Astrocyte (in vitro differentiated cells and primary cell): ENCODE data around the gene FAM168B. TPM values are rescaled to one million over a fixed set of nuclear protein-coding genes. Genes with fewer than 3 reads are reported as not detected.

ENCODE experiments used
- DNase-seq: peaks from one replicate; pipeline ENCODE4 v3.0.0-alpha.2; 2010; ENCODE audit warnings: low read depth
- FAIRE-seq: peaks from 2 replicates; lab custom pipeline; 2011; peaks lifted over from hg19 to GRCh38; lab: Jason Lieb, UNC
- H2AFZ ChIP-seq: 2 replicates; pipeline ENCODE4 v1.6.0; 2012; ENCODE audit warnings: low read depth, low read length, inconsistent platforms
- H3K27ac ChIP-seq: 2 replicates; pipeline ENCODE4 v1.5.1; 2011; ENCODE audit warnings: low read depth, low read length, inconsistent platforms
- H3K27me3 ChIP-seq: 2 replicates; pipeline ENCODE4 v1.6.0; 2011; ENCODE audit warnings: low read length, inconsistent platforms; ENCODE audit not compliant: insufficient read depth
- H3K36me3 ChIP-seq: 2 replicates; pipeline ENCODE4 v1.5.1; 2011; ENCODE audit warnings: low read length, inconsistent platforms; ENCODE audit not compliant: insufficient read depth
- H3K4me1 ChIP-seq: 2 replicates; pipeline ENCODE4 v1.5.1; 2011; ENCODE audit warnings: low read length, inconsistent platforms; ENCODE audit not compliant: insufficient read depth
- H3K4me2 ChIP-seq: 2 replicates; pipeline ENCODE4 v1.6.0; 2012; ENCODE audit warnings: low read length, inconsistent platforms
- H3K4me3 ChIP-seq: 2 replicates; pipeline ENCODE4 v1.5.1; 2011; ENCODE audit warnings: low read depth, mild to moderate bottlenecking, low read length, inconsistent platforms; ENCODE audit not compliant: insufficient read depth
- H3K79me2 ChIP-seq: 2 replicates; pipeline ENCODE4 v1.6.0; 2012; ENCODE audit warnings: mild to moderate bottlenecking, low read length, inconsistent platforms; ENCODE audit not compliant: insufficient read depth
- H3K9ac ChIP-seq: 2 replicates; pipeline ENCODE4 v1.6.0; 2012; ENCODE audit warnings: mild to moderate bottlenecking, low read length, inconsistent platforms
- H3K9me3 ChIP-seq: 2 replicates; pipeline ENCODE4 v1.5.1; 2012; ENCODE audit warnings: low read depth, mild to moderate bottlenecking, low read length, inconsistent platforms; ENCODE audit not compliant: insufficient read depth
- H4K20me1 ChIP-seq: 2 replicates; pipeline ENCODE4 v1.6.0; 2012; ENCODE audit warnings: low read length, inconsistent platforms; ENCODE audit not compliant: insufficient read depth
- H3K27ac Mint-ChIP-seq: one replicate; pipeline ENCODE4 v1.8.0; 2021; ENCODE audit warnings: mild to moderate bottlenecking, mixed read lengths; ENCODE audit not compliant: unreplicated experiment
- H3K27me3 Mint-ChIP-seq: one replicate; pipeline ENCODE4 v1.8.0; 2021; ENCODE audit warnings: low read depth, mixed read lengths; ENCODE audit not compliant: unreplicated experiment
- H3K36me3 Mint-ChIP-seq: one replicate; pipeline ENCODE4 v1.8.0; 2021; ENCODE audit warnings: low read depth, mixed read lengths; ENCODE audit not compliant: unreplicated experiment
- H3K4me1 Mint-ChIP-seq: one replicate; pipeline ENCODE4 v1.8.0; 2021; ENCODE audit warnings: low read depth, mixed read lengths; ENCODE audit not compliant: unreplicated experiment
- H3K4me3 Mint-ChIP-seq: one replicate; pipeline ENCODE4 v1.8.0; 2021; ENCODE audit warnings: mild to moderate bottlenecking, moderate library complexity, mixed read lengths; ENCODE audit not compliant: unreplicated experiment
- H3K9me3 Mint-ChIP-seq: one replicate; pipeline ENCODE4 v1.8.0; 2021; ENCODE audit warnings: mild to moderate bottlenecking, mixed read lengths; ENCODE audit not compliant: unreplicated experiment
- EZH2 ChIP-seq: IDR thresholded peaks from 2 replicates; pipeline ENCODE4 v1.6.1; 2012; ENCODE audit warnings: mild to moderate bottlenecking, low read length, inconsistent platforms; ENCODE audit not compliant: insufficient read depth
- total RNA-seq: library from RNA; stranded (reverse); gene quantifications from 2 replicates; pipeline ENCODE4 v1.2.1, GENCODE V29; 2021
- TF ChIP-seq, protein P1 (sequence below): IDR thresholded peaks from 2 replicates; pipeline ENCODE4 v1.5.1; 2011; ENCODE audit warnings: low read depth, mild to moderate bottlenecking, inconsistent platforms, low read length, moderate library complexity; ENCODE audit not compliant: insufficient read depth

Gene FAM168B
- total RNA-seq, 1 donor from 2014 or later: 117 TPM

DNA sequence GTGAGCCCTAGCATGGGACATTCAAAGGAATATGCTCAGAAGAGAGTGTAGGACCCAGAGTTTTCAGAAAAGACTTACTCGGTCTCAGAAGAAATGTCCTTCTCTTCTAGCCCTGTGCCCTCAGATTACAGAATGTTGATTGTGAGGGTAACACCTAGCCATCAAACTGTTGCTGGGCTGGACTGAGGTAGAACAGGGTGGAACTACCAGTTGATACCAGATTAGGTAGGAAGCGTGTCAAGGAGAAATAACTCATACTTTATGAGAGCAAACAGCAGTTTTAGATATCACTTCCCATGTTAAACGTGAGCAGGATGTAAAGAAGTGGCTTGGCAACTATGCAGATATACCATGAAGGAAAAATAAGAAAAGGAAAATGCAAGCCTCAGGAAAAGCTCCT, 34.7 kb upstream of the FAM168B start:
- peaks cover 25% of the 10 kb centered on the region for H3K79me2 ChIP-seq
- H2AFZ ChIP-seq: no peak overlapping the region
- no peak overlapping the region for H3K27ac Mint-ChIP-seq
- H3K4me3 ChIP-seq: no peak overlapping the region
- peaks cover 49% of the 10 kb centered on the region for H4K20me1 ChIP-seq
- H3K4me3 Mint-ChIP-seq: no peak overlapping the region
- no peaks in the 10 kb centered on the region for H3K4me1 ChIP-seq
- peaks cover 2% of the 10 kb centered on the region for H3K9me3 Mint-ChIP-seq
- no peak overlapping the region for H3K9ac ChIP-seq
- H3K36me3 Mint-ChIP-seq: peaks cover 31% of the 10 kb centered on the region
- no peaks in the 10 kb centered on the region for H3K4me1 Mint-ChIP-seq
- TF ChIP-seq, protein P1, sequence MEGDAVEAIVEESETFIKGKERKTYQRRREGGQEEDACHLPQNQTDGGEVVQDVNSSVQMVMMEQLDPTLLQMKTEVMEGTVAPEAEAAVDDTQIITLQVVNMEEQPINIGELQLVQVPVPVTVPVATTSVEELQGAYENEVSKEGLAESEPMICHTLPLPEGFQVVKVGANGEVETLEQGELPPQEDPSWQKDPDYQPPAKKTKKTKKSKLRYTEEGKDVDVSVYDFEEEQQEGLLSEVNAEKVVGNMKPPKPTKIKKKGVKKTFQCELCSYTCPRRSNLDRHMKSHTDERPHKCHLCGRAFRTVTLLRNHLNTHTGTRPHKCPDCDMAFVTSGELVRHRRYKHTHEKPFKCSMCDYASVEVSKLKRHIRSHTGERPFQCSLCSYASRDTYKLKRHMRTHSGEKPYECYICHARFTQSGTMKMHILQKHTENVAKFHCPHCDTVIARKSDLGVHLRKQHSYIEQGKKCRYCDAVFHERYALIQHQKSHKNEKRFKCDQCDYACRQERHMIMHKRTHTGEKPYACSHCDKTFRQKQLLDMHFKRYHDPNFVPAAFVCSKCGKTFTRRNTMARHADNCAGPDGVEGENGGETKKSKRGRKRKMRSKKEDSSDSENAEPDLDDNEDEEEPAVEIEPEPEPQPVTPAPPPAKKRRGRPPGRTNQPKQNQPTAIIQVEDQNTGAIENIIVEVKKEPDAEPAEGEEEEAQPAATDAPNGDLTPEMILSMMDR: no peak
- TF ChIP-seq EZH2: no peak
- no peaks in the 10 kb centered on the region for H3K27me3 ChIP-seq
- no peak overlapping the region for H3K4me2 ChIP-seq
- H3K27ac ChIP-seq: no peak overlapping the region
- H3K27me3 Mint-ChIP-seq: no peaks in the 10 kb centered on the region
- no peak for DNase-seq
- no peak for FAIRE-seq
- no peaks in the 10 kb centered on the region for H3K9me3 ChIP-seq
- peaks cover 40% of the 10 kb centered on the region for H3K36me3 ChIP-seq

DNA sequence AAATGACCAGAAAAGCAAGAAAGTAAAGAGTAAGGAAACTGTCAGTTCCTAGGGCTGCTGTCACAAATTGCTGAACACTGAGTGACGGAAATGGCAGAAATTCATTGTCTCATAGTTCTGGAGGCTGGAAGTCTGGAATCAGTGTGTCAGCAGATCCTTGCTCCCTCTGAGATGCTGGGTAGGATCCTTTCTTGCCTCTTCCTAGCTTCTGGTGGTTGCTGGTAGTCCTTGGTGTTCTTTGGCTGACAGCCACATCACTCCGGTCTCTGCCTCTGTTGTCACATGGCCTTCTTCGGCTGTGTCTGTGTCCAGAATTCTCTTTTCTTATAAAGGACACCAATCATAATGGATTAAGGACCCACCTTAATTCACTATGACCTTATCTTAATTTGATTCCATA, 33.8 kb upstream of the FAM168B start:
- H3K27ac Mint-ChIP-seq: no peak overlapping the region
- Histone ChIP-seq H3K9ac (no peak overlapping the region), H3K4me2 (no peak overlapping the region), H3K9me3 (no peaks in the 10 kb centered on the region), H4K20me1 (peaks cover 55% of the 10 kb centered on the region), H3K27ac (no peak overlapping the region), H3K4me3 (no peak overlapping the region), H3K4me1 (no peaks in the 10 kb centered on the region), H2AFZ (no peak overlapping the region), H3K36me3 (peaks cover 35% of the 10 kb centered on the region), H3K27me3 (no peaks in the 10 kb centered on the region), H3K79me2 (peaks cover 34% of the 10 kb centered on the region)
- no peak for FAIRE-seq
- peaks cover 33% of the 10 kb centered on the region for H3K36me3 Mint-ChIP-seq
- no peak overlapping the region for H3K4me3 Mint-ChIP-seq
- DNase-seq: no peak
- no peak for TF ChIP-seq EZH2
- TF ChIP-seq, protein P1: no peak
- peaks cover 2% of the 10 kb centered on the region for H3K9me3 Mint-ChIP-seq
- no peaks in the 10 kb centered on the region for H3K4me1 Mint-ChIP-seq
- H3K27me3 Mint-ChIP-seq: no peaks in the 10 kb centered on the region

DNA sequence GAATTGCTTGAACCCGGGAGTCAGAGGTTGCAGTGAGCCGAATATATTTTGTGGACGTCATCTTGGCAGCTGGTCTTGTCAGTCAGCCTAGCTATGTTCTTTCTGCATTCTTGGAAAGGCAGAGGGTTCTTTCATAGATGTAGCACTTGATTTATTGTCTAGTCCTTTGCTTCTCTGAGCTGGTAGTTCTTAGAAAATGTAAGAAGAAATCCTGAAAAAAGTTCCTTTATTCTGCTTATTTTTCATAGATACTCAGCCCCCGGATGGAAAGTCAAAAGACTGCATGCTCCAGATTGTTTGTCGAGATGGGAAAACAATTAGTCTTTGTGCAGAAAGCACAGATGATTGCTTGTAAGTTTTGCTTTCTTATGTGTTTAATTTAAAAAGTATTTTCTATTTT, 33.2 kb upstream of the FAM168B start:
- H3K9me3 Mint-ChIP-seq: peaks cover 2% of the 10 kb centered on the region
- peaks cover 3% of the 10 kb centered on the region for H3K4me1 Mint-ChIP-seq
- no peak overlapping the region for H2AFZ ChIP-seq
- H3K9me3 ChIP-seq: no peaks in the 10 kb centered on the region
- no peak overlapping the region for H3K27ac ChIP-seq
- no peaks in the 10 kb centered on the region for H3K4me1 ChIP-seq
- peaks cover 36% of the 10 kb centered on the region for H3K79me2 ChIP-seq
- H3K27me3 ChIP-seq: no peaks in the 10 kb centered on the region
- H3K4me3 ChIP-seq: no peak overlapping the region
- no peak for TF ChIP-seq EZH2
- TF ChIP-seq, protein P1: no peak
- no peak for DNase-seq
- peaks cover 35% of the 10 kb centered on the region for H3K36me3 ChIP-seq
- H3K4me3 Mint-ChIP-seq: no peak overlapping the region
- H3K4me2 ChIP-seq: no peak overlapping the region
- no peaks in the 10 kb centered on the region for H3K27me3 Mint-ChIP-seq
- FAIRE-seq: no peak
- H4K20me1 ChIP-seq: peaks cover 56% of the 10 kb centered on the region
- H3K36me3 Mint-ChIP-seq: peaks cover 36% of the 10 kb centered on the region
- no peak overlapping the region for H3K9ac ChIP-seq
- no peak overlapping the region for H3K27ac Mint-ChIP-seq
